ENCODE measurements around the gene TMSB15B. TPM values are rescaled to one million over a fixed set of nuclear protein-coding genes. Genes with fewer than 3 reads are reported as not detected.
"Not testable (repeated sequence)": the region's sequence is repeated elsewhere in the genome, so short reads cannot be mapped to it uniquely, and the experiment has no call there.

TMSB15B gene
- total and polyA plus RNA-seq, 7 donors, result 0.19 to 1.0 (median 0.46) TPM; not detected in 2

GRCh38 chrX:103941201-103941975 lies 21.0 kb upstream of the TMSB15B start:
- Histone ChIP-seq H3K36me3 (ENCODE audit: insufficient read depth in 1 of 2, low read depth in 1 of 2) (no peaks in the 10 kb centered on the region), H3K27ac (no peak overlapping the region), H3K4me1 (no peaks in the 10 kb centered on the region), H3K4me3 (no peak overlapping the region), H3K9me3 (no peaks in the 10 kb centered on the region), H3K27me3 (ENCODE audit: insufficient read depth in 3 of 3, low read length in 2 of 3) (peaks cover 0 to 15% (median 0%) of the 10 kb centered on the region in 3 donors)
- intact Hi-C loops (cut with DNase I), result no loop called here
- TF ChIP-seq CTCF (IDR thresholded peaks at IDR 0.05), result peak; percentile 37
- WGBS, 3 donors, result 23 to 40% (median 23%) methylated on average over 3 of the region's 3 CpGs
- ATAC-seq (no peak), DNase-seq (no peak)

- intact Hi-C loops (cut with DNase I), result no loop called here
- 35 to 68% (median 67%) methylated on average over 1 of the region's 1 CpG for WGBS, 3 donors
These were observed 12.9 kb upstream of the TMSB15B start for GRCh38 chrX:103949506-103949905.

DNA sequence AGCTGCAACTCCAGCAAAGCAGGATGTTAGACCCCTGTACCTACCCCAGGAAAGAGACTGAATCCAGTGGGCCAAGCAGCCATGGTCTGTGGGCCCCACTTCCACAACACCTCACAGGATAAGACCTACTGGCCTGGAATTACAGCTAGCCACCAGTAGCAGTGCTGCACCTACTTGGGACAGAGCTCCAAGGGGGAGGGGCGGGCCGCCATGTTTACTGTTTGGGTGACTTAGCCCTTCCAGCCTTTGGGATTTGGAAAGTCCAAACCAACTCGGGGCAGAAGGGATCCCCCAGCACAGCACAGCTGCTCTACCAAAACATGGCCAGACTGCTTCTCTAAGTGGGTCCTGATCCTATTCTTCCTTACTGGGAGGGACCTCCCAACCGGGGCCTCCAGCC lies 9.1 kb upstream of the TMSB15B start:
- no peak overlapping the region for H3K27ac ChIP-seq
- no peaks in the 10 kb centered on the region for H3K4me1 ChIP-seq
- ATAC-seq (no peak), DNase-seq (no peak)
- no peak overlapping the region for H3K4me3 ChIP-seq
- 61 to 88% (median 82%) methylated on average over 4 of the region's 4 CpGs for WGBS, 3 donors
- no peaks in the 10 kb centered on the region for H3K36me3 ChIP-seq (ENCODE audit: insufficient read depth in 1 of 2, low read depth in 1 of 2)
- intact Hi-C loops (cut with DNase I), result no loop called here
- no peak for TF ChIP-seq CTCF (IDR thresholded peaks at IDR 0.05)
- H3K27me3 ChIP-seq (ENCODE audit: insufficient read depth in 3 of 3, low read length in 2 of 3), result peaks cover 0 to 31% (median 0%) of the 10 kb centered on the region in 3 donors
- no peaks in the 10 kb centered on the region for H3K9me3 ChIP-seq

More at GRCh38 chrX:103949506-103949905, 12.9 kb upstream of the TMSB15B start:
- no peak for TF ChIP-seq CTCF (IDR thresholded peaks at IDR 0.05)
- Histone ChIP-seq H3K36me3 (ENCODE audit: insufficient read depth in 1 of 2, low read depth in 1 of 2) (no peaks in the 10 kb centered on the region), H3K9me3 (no peaks in the 10 kb centered on the region), H3K4me3 (no peak overlapping the region), H3K27ac (no peak overlapping the region), H3K27me3 (ENCODE audit: insufficient read depth in 3 of 3, low read length in 2 of 3) (peaks cover 0 to 28% (median 0%) of the 10 kb centered on the region in 3 donors), H3K4me1 (no peaks in the 10 kb centered on the region)
- ATAC-seq, result no peak
- DNase-seq, result no peak

GRCh38 chrX:103954259-103954658 lies 8.2 kb upstream of the TMSB15B start:
- H3K4me3 ChIP-seq, result no peak overlapping the region
- H3K9me3 ChIP-seq, result no peaks in the 10 kb centered on the region
- 89 to 96% (median 92%) methylated on average over 6 of the region's 6 CpGs for WGBS, 3 donors
- no peaks in the 10 kb centered on the region for H3K4me1 ChIP-seq
- no peak for DNase-seq
- no peak overlapping the region for H3K27ac ChIP-seq
- intact Hi-C loops (cut with DNase I), result no loop called here
- ATAC-seq, result no peak
- H3K36me3 ChIP-seq (ENCODE audit: insufficient read depth in 1 of 2, low read depth in 1 of 2), result no peaks in the 10 kb centered on the region
- peaks cover 0 to 30% (median 0%) of the 10 kb centered on the region in 3 donors for H3K27me3 ChIP-seq (ENCODE audit: insufficient read depth in 3 of 3, low read length in 2 of 3)
- TF ChIP-seq CTCF (IDR thresholded peaks at IDR 0.05), result no peak

DNA sequence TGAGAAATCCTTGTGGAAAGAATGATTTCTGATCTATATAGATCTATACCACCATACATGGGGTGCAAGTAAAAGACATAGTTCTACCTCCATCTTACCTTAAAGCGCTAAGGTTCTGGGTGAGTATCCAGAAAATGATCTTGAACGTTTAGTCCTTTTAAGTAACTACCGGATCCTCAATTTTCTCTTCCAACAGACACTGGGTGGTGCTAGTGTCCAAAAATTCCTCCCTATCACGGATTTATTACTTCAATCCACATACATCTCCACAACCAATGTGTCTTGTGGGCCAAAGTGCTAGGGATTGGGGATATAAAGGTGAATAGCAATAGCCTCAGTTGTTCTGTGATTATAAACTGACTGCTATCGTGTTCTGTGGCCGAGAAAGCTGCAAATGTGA lies 1.8 kb upstream of the TMSB15B start:
- H3K27me3 ChIP-seq (ENCODE audit: insufficient read depth in 3 of 3, low read length in 2 of 3); H3K4me3 ChIP-seq; ATAC-seq; DNase-seq; H3K4me1 ChIP-seq; H3K9me3 ChIP-seq; H3K36me3 ChIP-seq (ENCODE audit: insufficient read depth in 1 of 2, low read depth in 1 of 2); H3K27ac ChIP-seq; intact Hi-C loops (cut with DNase I): not testable (repeated sequence)
- WGBS, 3 donors, result no CpG with 5 or more reads among the region's 6 CpGs

DNA sequence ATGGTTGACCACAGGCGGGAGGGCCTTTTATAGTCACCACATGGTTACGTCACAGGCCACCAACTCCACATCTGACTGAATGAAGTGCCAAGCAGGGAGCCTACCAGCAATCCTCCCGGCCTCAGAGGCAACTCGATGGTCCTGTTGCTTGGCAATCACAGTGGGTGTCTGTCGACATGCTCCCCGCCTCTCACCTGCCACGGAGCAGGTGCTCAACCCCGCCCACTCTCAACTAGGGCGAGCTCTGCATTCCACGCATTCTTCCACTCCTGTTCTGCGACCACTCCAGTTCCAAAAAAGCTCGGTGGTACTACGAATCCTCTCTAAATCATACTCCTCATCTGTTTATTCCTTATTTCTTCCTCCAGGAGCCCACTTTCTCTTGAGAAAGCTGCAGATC lies 21.1 kb downstream of the TMSB15B start:
- intact Hi-C loops (cut with DNase I); H3K36me3 ChIP-seq (ENCODE audit: insufficient read depth in 1 of 2, low read depth in 1 of 2); DNase-seq; ATAC-seq; H3K9me3 ChIP-seq; H3K27me3 ChIP-seq (ENCODE audit: insufficient read depth in 3 of 3, low read length in 2 of 3); H3K4me3 ChIP-seq; H3K27ac ChIP-seq; H3K4me1 ChIP-seq: not testable (repeated sequence)
- WGBS, 3 donors, result no CpG with 5 or more reads among the region's 13 CpGs

Data from psoas muscle (tissue), 8 donors.